Measurements from ENCODE around the gene ZNF773.
"Not testable (repeated sequence)": the region's sequence is repeated elsewhere in the genome, so short reads cannot be mapped to it uniquely, and the experiment has no call there.

DNA sequence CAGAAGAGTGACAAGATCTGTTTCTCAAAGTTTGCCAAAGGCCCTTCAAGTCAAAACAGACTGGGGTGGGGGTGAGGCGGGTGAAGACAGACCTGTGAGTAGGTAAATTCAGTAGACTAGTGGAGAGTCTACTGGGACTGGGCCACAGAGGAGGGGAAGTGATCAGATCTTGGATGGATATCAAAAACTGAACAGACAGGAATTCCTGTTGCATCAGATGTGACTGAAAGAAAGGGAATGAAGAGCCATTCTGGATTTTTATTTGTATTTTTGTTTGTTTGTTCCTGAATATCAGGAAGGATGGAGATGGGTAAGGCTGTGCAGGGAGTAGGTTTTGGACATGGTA lies 11.5 kb upstream of the ZNF773 start:
- TF ChIP-seq, protein P1, sequence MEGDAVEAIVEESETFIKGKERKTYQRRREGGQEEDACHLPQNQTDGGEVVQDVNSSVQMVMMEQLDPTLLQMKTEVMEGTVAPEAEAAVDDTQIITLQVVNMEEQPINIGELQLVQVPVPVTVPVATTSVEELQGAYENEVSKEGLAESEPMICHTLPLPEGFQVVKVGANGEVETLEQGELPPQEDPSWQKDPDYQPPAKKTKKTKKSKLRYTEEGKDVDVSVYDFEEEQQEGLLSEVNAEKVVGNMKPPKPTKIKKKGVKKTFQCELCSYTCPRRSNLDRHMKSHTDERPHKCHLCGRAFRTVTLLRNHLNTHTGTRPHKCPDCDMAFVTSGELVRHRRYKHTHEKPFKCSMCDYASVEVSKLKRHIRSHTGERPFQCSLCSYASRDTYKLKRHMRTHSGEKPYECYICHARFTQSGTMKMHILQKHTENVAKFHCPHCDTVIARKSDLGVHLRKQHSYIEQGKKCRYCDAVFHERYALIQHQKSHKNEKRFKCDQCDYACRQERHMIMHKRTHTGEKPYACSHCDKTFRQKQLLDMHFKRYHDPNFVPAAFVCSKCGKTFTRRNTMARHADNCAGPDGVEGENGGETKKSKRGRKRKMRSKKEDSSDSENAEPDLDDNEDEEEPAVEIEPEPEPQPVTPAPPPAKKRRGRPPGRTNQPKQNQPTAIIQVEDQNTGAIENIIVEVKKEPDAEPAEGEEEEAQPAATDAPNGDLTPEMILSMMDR (IDR thresholded peaks at IDR 0.05) = not testable (repeated sequence)
- TF ChIP-seq POLR2A (IDR thresholded peaks at IDR 0.05) = not testable (repeated sequence)
